NAMALWA (cell line): ENCODE results near the gene DHRS12.
"Not testable (repeated sequence)": the region's sequence is repeated elsewhere in the genome, so short reads cannot be mapped to it uniquely, and the experiment has no call there.

ENCODE experiments used
- DNase-seq: peaks from one replicate; pipeline ENCODE4 v3.0.0-alpha.2; 2015; ENCODE audit warnings: low spot score

The DHRS12 gene

DNA sequence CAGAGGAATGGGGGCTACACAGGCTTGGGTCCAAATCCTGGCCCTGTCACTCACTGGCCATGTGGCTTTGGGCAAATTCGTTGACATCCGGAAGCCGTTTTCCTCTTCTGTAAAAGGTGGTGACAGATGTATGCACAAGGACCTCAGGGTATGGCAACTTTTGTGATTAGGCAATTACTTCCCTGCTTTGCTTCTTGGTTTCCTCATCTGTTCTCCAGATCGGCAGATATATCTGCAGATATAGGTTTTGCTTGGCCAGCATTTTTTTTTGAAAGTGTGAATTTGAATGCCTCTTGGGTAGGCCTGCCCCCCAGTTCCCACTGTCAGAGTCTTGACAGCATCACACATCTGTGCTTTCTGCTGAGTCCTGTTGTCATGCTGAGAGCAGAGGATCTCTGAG, 23.3 kb upstream of the DHRS12 start:
- DNase-seq = no peak

DNA sequence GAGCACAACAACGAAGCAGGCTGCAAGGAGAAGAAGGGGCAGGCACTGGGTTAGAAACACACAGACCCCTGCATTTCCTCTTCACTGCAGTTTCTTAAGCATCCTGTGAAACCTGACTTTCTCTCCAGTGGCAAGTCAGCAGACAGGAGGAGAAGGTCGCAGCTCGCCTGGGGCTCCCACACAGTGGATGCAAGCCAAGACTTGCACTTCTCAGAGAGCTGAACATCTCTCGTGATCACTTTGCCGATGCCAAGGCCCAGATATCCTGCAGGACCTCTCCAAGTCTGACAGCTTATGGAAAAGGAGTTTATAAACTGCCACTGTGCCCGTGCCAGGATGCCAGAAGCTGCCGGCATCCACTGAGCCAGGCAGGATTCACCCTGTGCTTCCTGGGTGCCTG, 22.6 kb upstream of the DHRS12 start:
- DNase-seq = no peak

GRCh38 chr13:51825681-51826254, 21.8 kb upstream of the DHRS12 start:
- DNase-seq = no peak

- DNase-seq = no peak
These were observed 21.2 kb upstream of the DHRS12 start for GRCh38 chr13:51825165-51825592.

DNA sequence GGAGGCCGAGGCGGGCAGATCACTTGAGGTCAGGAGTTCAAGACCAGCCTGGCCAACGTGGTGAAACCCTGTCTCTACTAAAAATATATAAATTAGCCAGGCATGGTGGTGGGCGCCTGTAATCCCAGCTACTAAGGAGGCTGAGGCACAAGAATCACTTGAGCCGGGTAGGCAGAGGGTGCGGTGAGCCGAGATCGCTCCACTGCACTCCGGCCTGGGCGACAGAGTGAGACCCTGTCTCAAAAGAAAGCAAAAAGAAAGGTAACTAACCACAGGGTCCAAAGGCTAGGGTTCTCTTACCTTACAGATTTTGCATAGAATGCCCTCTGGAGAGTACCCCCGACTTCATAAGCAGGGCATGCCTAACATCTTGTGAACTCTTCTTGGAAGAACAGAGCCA, 20.7 kb upstream of the DHRS12 start:
- not testable (repeated sequence) for DNase-seq

GRCh38 chr13:51823863-51824262, 19.9 kb upstream of the DHRS12 start:
- DNase-seq = no peak

- DNase-seq = no peak
These were observed 19.4 kb upstream of the DHRS12 start for GRCh38 chr13:51823359-51823758.

GRCh38 chr13:51822106-51822815, 18.3 kb upstream of the DHRS12 start:
- no peak for DNase-seq

DNA sequence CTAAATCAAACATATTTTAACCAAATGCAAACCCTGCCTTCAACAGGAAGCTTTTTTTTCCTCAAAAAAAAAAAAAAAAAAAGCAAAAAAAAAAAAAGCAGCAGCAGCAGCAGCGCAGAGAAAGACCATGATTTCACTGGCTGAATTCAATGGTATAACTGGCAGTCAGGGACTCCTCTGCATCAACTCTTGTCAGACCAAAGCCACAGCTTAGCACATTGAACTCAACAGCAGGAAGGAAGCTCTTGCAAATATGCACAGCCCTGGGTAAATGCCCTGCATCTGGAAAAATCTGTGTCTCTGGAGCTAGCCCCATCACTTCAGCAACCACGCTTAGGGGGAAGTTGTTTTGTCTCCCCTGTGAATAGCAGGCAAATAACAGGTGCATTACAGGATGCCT, 17.6 kb upstream of the DHRS12 start:
- peak; percentile 43 for DNase-seq

DNA sequence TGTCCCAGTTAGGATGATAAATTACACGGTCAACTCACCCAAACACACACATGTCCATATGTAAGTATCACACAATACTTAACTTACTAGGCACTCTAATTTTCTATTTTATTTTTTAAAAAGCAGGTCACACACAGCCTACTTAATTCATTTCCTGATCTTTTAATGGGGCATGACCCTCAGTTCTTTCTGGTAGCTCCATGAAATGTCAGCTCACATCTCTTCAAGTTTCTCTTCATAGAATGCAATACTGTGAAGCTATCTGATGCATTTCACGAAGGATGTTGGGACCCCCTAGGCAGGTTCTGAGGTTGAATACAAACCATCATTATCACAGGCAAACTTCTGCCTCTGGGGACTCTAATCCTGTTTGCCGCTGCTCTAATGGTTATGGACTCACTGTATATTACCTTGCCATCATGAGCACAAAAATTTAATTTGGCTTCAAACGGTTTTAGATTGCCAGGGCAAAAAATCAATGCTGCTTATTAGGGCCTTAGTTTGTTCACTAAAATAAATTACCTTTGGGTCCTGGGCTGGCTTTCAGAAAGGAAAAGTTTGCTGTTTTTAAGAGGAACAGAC, 16.1 kb upstream of the DHRS12 start:
- DNase-seq = no peak

GRCh38 chr13:51819544-51819943, 15.6 kb upstream of the DHRS12 start:
- no peak for DNase-seq

DNA sequence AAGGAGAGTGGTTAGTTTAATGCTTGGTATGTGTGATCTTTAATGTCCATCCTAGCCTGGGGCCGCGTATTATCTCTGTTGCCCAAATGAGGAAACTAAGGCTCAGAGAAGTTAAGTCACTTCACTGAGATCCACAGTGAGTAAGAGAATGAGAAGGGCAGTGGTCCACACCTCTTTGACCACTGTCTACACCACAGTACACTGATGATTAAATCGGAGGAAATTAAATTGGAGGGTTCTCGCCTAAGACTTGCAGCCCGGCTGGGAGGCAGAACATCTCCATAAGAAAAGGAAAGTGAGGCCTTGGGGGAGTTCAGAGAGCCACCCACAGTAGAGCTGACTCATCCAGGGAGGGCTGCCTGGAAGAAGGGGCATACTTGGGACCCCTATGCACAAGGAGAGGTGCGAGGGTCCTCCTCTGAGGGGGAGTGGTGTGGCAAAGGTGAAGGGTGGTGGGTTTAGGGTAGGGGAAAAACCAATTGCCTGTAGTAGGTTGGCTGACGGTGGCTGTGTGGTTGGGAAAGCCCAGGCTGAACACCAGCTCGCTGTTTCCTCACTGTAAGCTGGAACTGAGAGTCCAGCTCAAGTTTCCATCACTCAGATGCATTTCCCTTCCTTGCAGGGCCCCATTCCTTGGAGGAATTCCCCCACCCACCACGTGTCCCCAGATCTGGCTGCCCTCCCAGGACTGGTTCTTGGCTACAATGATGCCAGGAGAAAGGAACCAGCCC, 15.0 kb upstream of the DHRS12 start:
- DNase-seq = no peak

DNA sequence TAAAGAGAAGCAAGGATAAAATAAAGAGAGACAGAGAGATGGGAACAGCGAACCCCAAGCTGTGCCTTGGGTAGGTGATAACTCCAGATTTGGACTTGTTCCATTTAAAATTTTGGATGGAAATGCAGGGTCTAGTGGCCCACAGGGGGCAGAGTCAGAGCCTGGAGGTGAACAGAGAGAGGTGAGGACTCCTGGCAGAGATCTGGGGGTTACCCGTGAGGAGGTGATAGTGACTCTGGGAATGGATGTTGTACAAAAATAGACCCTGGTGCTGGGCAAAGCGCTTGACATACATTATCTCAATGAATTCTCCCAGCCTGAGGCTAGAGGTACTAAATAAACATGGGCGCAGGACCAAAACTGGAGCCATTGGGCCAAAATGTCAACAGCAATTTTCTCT, 14.3 kb upstream of the DHRS12 start:
- DNase-seq = no peak

DNA sequence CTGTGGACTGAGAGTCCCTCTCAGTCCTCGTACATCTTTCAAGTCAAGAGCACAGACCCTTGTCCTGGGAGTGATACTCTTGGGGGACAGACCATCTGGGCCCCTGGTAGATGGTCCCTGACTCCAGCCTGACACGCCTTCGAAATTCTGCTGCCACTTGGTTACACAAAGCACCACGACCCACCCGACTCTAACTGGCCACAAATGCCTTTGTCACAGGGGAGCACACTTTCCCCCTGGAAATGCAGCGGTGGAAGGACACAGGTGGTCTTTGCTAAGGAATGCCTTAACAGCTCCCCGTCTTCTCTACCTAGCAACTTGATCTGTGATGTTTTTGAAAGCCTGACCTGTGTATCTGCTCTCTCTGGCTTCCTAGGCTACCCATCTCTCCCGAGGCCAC, 13.8 kb upstream of the DHRS12 start:
- DNase-seq = no peak

DNA sequence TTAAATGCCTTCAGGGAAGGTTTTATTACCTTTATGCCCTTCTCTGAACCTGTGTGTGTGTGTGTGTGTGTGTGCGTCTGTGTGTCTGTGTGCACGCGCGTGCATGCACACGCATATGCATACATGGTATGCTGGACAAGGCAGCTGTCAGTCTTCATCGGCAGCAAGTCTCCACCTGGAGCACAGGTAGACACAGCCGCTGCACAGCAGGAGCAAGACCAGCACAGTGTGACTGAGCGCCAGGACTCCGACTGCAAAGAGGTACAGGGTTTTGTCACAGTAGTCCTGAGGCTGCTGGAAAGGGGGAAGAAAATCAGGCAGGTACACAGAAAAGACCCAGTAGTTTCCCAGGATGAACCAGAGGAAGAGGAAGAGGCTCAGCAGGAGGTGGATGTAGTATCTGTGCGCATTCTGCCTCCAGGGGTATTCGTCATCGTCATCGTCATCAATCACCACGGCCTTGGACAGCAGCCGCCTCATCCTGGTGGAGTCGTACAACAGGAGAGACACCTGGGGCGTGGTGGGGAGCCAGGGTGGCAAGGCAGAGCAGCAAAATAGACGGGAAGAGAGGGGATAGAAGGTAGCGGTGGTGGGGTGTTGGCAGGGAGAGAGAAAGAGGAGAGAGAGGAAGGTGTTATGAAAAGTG, 12.8 kb upstream of the DHRS12 start:
- DNase-seq = no peak

GRCh38 chr13:51815848-51816247, 11.9 kb upstream of the DHRS12 start:
- DNase-seq = no peak

DNA sequence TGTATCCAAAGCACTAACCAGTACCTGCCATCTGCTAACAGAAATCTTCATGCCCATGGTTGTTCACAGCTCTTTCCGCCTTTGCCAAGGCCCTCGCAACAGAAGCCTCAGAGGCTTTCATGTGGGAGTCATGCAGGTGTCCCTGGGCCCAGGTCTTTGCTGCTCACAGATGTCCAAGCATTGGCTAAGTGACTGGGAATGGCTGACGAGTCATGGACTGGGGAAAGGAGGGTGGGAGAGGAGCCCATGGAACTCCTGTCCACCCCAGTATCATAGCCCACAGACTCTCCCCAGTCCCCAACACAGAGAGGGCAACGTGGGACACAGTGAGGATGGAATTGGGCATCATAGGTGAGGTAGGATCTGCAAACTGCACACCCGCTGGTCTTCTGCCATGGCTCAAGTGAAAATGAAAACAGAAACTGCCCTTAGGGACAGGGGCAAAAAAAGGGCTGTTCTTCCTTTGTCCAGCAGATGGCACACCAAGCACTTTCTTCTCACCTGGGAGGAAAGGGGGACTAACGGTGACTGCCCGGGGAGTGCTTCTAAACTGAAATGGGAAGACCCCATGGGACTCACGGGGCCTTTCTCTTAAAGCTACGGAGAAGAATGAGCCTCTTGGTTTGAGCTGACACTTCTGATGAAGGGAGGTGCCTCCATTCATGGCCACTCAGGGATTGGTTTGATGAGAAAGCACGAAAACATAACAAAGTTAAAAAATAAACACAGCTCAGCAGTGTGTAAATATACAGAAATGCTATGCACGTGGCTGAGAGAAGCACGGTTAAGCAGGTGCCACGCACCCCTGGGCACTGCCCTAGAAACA, 11.1 kb upstream of the DHRS12 start:
- DNase-seq = peak; percentile 91

DNA sequence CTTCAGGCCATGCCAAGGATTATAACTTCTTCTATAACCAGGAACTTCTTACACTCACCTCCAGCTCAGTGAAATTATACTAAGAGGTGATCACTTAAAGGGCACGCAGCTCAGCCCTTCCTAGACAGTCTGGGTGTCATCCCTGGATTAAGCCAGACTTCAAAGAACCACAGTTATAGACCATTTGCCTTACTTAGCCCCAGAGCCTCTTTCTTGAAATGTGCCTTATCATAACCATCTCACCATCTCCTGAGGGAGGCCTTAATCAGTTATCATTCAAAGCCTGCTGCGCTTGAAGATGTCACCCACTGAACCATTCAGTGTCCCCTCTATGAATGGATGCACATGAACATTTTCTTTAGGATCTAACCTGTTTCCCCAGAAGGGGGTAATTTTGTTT, 10.1 kb upstream of the DHRS12 start:
- no peak for DNase-seq

GRCh38 chr13:51811920-51812451, 8.0 kb upstream of the DHRS12 start:
- DNase-seq = no peak

DNA sequence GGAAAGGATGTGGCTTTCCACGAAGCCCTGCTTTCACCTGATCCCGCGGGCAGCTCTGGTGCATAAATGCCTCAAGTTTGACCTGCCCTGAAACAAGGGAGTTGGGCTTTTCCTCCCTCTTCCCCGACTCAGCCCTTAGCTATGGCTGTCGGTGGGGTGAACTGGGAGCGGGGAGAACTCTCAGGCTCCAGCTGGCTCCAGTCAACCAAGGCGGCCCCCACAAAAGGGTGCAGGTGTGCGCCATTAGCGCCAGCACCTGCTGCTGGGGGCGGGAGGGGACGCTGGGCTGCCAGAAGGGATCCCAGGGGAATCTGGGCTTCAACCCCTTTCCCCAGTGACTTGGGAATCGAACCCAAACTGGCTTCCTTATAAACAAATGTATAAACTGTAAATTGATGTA, 7.1 kb upstream of the DHRS12 start:
- DNase-seq = peak; percentile 40

DNA sequence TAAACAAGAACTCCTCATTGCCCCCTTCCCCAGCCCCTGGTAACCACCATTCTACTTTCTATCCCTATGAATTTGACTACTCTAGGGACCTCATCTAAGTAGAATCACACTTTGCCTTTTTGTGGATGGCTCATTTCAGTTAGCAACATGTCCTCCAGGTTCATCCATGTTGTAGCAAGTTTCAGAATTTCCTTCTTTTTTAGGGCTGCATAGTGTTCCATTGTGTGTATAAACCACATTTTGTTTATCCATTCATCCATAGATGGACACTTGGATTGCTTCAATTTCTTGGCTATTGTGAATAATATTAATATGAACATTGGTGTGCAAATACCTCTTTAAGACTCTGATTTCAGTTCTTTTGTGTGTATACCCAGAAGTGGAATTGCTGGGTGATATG, 4.8 kb upstream of the DHRS12 start:
- no peak for DNase-seq
